Erythroblast (primary cell): Measurements from ENCODE around the gene KRTAP10-1.

Source experiments
- GATA1 ChIP-seq: IDR thresholded peaks from 2 replicates; pipeline ENCODE4 v1.6.1; 2011; ENCODE audit warnings: low read depth, mild to moderate bottlenecking, control low read depth, low read length, moderate library complexity
- POLR2A ChIP-seq: IDR thresholded peaks from 2 replicates; pipeline ENCODE4 v1.6.1; 2011; ENCODE audit warnings: mild to moderate bottlenecking, low read length

- no peak for TF ChIP-seq POLR2A
- TF ChIP-seq GATA1: no peak
Observed at GRCh38 chr21:44527983-44528633, 11.9 kb downstream of the KRTAP10-1 start.
